ENCODE data around the gene ZNRF1.

The ZNRF1 gene

DNA sequence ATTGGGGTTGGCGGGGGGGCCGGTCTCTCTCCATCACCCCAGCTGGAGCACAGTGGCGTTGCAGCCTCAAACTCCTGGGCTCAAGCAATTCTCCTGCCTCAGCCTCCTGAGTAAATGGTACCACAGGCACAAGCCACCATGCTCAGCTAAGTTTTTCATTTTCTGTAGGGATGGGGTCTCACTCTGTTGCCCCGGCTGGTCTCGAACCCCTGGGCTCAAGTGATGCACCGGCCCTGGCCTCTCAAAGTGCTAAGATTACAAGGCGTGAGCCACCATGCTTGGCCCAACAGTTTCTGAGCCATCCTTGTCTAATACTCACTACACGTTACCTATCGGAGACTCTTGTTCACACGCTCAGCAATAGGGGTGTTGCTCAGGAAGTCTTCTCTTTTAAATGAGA is 25.5 kb upstream of the ZNRF1 start:
- TF ChIP-seq ESRRG (CRISPR knock-in tag; IDR thresholded peaks at IDR 0.05) (no peak), BACH2 (CRISPR knock-in tag; IDR thresholded peaks at IDR 0.05; ENCODE audit: borderline replicate concordance) (no peak), SNAI2 (CRISPR knock-in tag; IDR thresholded peaks at IDR 0.05) (no peak), RARB (CRISPR knock-in tag; IDR thresholded peaks at IDR 0.05) (no peak), ZFP30 (CRISPR knock-in tag; IDR thresholded peaks at IDR 0.05) (no peak), ZNF8 (CRISPR knock-in tag; IDR thresholded peaks at IDR 0.05) (no peak), PPARA (CRISPR knock-in tag; IDR thresholded peaks at IDR 0.05; ENCODE audit: borderline replicate concordance) (no peak)
- TF ChIP-seq, protein P1, sequence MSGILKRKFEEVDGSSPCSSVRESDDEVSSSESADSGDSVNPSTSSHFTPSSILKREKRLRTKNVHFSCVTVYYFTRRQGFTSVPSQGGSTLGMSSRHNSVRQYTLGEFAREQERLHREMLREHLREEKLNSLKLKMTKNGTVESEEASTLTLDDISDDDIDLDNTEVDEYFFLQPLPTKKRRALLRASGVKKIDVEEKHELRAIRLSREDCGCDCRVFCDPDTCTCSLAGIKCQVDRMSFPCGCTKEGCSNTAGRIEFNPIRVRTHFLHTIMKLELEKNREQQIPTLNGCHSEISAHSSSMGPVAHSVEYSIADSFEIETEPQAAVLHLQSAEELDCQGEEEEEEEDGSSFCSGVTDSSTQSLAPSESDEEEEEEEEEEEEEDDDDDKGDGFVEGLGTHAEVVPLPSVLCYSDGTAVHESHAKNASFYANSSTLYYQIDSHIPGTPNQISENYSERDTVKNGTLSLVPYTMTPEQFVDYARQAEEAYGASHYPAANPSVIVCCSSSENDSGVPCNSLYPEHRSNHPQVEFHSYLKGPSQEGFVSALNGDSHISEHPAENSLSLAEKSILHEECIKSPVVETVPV (CRISPR knock-in tag; IDR thresholded peaks at IDR 0.05): no peak
- TF ChIP-seq, protein P2, sequence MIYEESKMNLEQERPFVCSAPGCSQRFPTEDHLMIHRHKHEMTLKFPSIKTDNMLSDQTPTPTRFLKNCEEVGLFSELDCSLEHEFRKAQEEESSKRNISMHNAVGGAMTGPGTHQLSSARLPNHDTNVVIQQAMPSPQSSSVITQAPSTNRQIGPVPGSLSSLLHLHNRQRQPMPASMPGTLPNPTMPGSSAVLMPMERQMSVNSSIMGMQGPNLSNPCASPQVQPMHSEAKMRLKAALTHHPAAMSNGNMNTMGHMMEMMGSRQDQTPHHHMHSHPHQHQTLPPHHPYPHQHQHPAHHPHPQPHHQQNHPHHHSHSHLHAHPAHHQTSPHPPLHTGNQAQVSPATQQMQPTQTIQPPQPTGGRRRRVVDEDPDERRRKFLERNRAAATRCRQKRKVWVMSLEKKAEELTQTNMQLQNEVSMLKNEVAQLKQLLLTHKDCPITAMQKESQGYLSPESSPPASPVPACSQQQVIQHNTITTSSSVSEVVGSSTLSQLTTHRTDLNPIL (CRISPR knock-in tag; IDR thresholded peaks at IDR 0.05; ENCODE audit: low read depth): no peak
- TF ChIP-seq, protein P3, sequence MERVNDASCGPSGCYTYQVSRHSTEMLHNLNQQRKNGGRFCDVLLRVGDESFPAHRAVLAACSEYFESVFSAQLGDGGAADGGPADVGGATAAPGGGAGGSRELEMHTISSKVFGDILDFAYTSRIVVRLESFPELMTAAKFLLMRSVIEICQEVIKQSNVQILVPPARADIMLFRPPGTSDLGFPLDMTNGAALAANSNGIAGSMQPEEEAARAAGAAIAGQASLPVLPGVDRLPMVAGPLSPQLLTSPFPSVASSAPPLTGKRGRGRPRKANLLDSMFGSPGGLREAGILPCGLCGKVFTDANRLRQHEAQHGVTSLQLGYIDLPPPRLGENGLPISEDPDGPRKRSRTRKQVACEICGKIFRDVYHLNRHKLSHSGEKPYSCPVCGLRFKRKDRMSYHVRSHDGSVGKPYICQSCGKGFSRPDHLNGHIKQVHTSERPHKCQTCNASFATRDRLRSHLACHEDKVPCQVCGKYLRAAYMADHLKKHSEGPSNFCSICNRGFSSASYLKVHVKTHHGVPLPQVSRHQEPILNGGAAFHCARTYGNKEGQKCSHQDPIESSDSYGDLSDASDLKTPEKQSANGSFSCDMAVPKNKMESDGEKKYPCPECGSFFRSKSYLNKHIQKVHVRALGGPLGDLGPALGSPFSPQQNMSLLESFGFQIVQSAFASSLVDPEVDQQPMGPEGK (CRISPR knock-in tag; IDR thresholded peaks at IDR 0.05; ENCODE audit: borderline replicate concordance): no peak
- no peak for ATAC-seq

DNA sequence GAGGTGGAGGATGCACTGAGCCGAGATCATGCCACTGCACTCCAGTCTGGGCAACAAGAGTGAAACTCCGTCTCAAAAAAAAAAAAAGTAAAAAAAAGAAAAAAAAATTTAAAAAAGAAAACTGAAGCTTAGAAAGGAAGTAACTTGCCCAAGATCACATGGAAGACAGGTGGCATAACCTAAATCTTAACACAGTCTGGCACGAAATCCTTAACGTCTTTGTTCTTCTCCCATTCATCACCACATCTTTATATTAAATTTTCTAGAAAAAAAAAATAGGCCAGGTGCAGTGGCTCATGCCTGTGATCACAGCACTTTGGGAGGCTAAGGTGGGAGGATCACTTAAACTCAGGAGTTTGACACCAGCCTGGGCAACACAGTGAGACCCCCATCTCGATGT is 23.2 kb upstream of the ZNRF1 start:
- ATAC-seq: no peak
- TF ChIP-seq CSDC2 (CRISPR knock-in tag; IDR thresholded peaks at IDR 0.05) (no peak), ISL1 (CRISPR knock-in tag; IDR thresholded peaks at IDR 0.05) (no peak), TOX (CRISPR knock-in tag; IDR thresholded peaks at IDR 0.05; ENCODE audit: borderline replicate concordance) (no peak), RARB (CRISPR knock-in tag; IDR thresholded peaks at IDR 0.05) (no peak), ARNTL (CRISPR knock-in tag; IDR thresholded peaks at IDR 0.05; ENCODE audit: borderline replicate concordance, low read depth) (no peak), OSR1 (CRISPR knock-in tag; IDR thresholded peaks at IDR 0.05) (no peak), ESRRG (CRISPR knock-in tag; IDR thresholded peaks at IDR 0.05) (no peak), ZNF8 (CRISPR knock-in tag; IDR thresholded peaks at IDR 0.05) (no peak), BACH2 (CRISPR knock-in tag; IDR thresholded peaks at IDR 0.05; ENCODE audit: borderline replicate concordance) (no peak), ZC3H10 (CRISPR knock-in tag; IDR thresholded peaks at IDR 0.05) (no peak), ZNF70 (CRISPR knock-in tag; IDR thresholded peaks at IDR 0.05) (no peak), ZFP3 (CRISPR knock-in tag; IDR thresholded peaks at IDR 0.05) (no peak), PPARA (CRISPR knock-in tag; IDR thresholded peaks at IDR 0.05; ENCODE audit: borderline replicate concordance) (no peak)
- TF ChIP-seq, protein P4, sequence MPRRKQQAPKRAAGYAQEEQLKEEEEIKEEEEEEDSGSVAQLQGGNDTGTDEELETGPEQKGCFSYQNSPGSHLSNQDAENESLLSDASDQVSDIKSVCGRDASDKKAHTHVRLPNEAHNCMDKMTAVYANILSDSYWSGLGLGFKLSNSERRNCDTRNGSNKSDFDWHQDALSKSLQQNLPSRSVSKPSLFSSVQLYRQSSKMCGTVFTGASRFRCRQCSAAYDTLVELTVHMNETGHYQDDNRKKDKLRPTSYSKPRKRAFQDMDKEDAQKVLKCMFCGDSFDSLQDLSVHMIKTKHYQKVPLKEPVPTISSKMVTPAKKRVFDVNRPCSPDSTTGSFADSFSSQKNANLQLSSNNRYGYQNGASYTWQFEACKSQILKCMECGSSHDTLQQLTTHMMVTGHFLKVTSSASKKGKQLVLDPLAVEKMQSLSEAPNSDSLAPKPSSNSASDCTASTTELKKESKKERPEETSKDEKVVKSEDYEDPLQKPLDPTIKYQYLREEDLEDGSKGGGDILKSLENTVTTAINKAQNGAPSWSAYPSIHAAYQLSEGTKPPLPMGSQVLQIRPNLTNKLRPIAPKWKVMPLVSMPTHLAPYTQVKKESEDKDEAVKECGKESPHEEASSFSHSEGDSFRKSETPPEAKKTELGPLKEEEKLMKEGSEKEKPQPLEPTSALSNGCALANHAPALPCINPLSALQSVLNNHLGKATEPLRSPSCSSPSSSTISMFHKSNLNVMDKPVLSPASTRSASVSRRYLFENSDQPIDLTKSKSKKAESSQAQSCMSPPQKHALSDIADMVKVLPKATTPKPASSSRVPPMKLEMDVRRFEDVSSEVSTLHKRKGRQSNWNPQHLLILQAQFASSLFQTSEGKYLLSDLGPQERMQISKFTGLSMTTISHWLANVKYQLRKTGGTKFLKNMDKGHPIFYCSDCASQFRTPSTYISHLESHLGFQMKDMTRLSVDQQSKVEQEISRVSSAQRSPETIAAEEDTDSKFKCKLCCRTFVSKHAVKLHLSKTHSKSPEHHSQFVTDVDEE (CRISPR knock-in tag; IDR thresholded peaks at IDR 0.05): no peak
- TF ChIP-seq, protein P3 (CRISPR knock-in tag; IDR thresholded peaks at IDR 0.05; ENCODE audit: borderline replicate concordance): no peak
- TF ChIP-seq, protein P5, sequence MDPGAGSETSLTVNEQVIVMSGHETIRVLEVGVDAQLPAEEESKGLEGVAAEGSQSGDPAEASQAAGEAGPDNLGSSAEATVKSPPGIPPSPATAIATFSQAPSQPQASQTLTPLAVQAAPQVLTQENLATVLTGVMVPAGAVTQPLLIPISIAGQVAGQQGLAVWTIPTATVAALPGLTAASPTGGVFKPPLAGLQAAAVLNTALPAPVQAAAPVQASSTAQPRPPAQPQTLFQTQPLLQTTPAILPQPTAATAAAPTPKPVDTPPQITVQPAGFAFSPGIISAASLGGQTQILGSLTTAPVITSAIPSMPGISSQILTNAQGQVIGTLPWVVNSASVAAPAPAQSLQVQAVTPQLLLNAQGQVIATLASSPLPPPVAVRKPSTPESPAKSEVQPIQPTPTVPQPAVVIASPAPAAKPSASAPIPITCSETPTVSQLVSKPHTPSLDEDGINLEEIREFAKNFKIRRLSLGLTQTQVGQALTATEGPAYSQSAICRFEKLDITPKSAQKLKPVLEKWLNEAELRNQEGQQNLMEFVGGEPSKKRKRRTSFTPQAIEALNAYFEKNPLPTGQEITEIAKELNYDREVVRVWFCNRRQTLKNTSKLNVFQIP (CRISPR knock-in tag; IDR thresholded peaks at IDR 0.05; ENCODE audit: borderline replicate concordance, low read depth): no peak

Data from SK-N-SH treated with all-trans-retinoic acid at 6 μM for 48 hours (cell line).